Psoas muscle (tissue), 8 donors: Measurements from ENCODE around the gene BTLA. TPM values are rescaled to one million over a fixed set of nuclear protein-coding genes. Genes with fewer than 3 reads are reported as not detected.
"Not testable (repeated sequence)": the region's sequence is repeated elsewhere in the genome, so short reads cannot be mapped to it uniquely, and the experiment has no call there.

ENCODE experiments used
- ATAC-seq, 4 donors: fragments of 200-7000 bp; cut with Tn5 transposase; one replicate each; pipeline ENCODE4 v1.9.1; 2020; ENCODE audit warnings: moderate library complexity in 3 of 4, mild to moderate bottlenecking in 2 of 4
- DNase-seq, 2 donors: peaks; one replicate each; pipeline ENCODE4 v3.0.0-alpha.2; 2020
- H3K27ac ChIP-seq: fragments of 200-600 bp; one replicate; pipeline ENCODE4 v1.8.0; 2022
- H3K27me3 ChIP-seq, 3 donors: fragments of 200-600 bp in 1 of 3; one replicate each; pipeline versions ENCODE4 v1.6.1 to v1.8.0; 2013 to 2022; ENCODE audit warnings: low read length in 2 of 3, mild to moderate bottlenecking in 2 of 3, moderate library complexity in 1 of 3; ENCODE audit not compliant: insufficient read depth in 3 of 3
- H3K36me3 ChIP-seq, 2 donors: fragments of 200-600 bp in 1 of 2; one replicate each; pipeline versions ENCODE4 v1.6.1 to v1.8.0; 2013 to 2022; ENCODE audit warnings: low read depth in 1 of 2, mild to moderate bottlenecking in 1 of 2, moderate library complexity in 1 of 2; ENCODE audit not compliant: insufficient read depth in 1 of 2
- H3K4me1 ChIP-seq: fragments of 200-600 bp; one replicate; pipeline ENCODE4 v1.8.0; 2022
- H3K4me3 ChIP-seq: fragments of 200-600 bp; one replicate; pipeline ENCODE4 v1.8.0; 2022; ENCODE audit warnings: mild to moderate bottlenecking
- H3K9me3 ChIP-seq: fragments of 200-600 bp; one replicate; pipeline ENCODE4 v1.8.0; 2022
- CTCF ChIP-seq: fragments of 200-600 bp; IDR thresholded peaks from one replicate; pipeline ENCODE4 v1.8.0; 2022; ENCODE audit warnings: antibody characterized with exemption
- WGBS, 3 donors: extraction: QIAGEN DNeasy Blood & Tissue Kit; methylation state at CpG; one replicate each; pipeline versions ENCODE4 v1.1.6 to v1.1.7; 2013; 5-methylcytosine and 5-hydroxymethylcytosine counted together
- intact Hi-C, 2 donors: fragments of 100-400 bp; cut with DNase I; formaldehyde crosslinking; loops; one replicate each; pipeline versions ENCODE4 v1.11.0 to v1.14.2; 2022
- polyA plus RNA-seq, 3 donors: library from polyadenylated mRNA; stranded (reverse); fragments of 200-250 nt; gene quantifications; one replicate each; pipeline ENCODE4 v1.2.3, GENCODE V29; 2013
- total RNA-seq, 4 donors: library from RNA; stranded (reverse); fragmentation: NEBNext Ultra II Directional in 2 of 4; extraction: Animal tissue kit (Norgen Biotek cat#: 25700) in 2 of 4; gene quantifications; one replicate each; pipeline versions ENCODE4 v1.2.1 to v1.2.4, GENCODE V29; 2021 to 2023
- donor health status: healthy with polysubstance abuse.
- donor health status: DM: no; HTN: no; CAD: no; lungs with moderate emphysema.
- donor health status: Bipolar disorder and iron deficiency.
- donor health status: healthy.
- donor health status: DM: yes; HTN: yes; CAD: no.
- donor health status: DM: no; HTN: no; CAD: no.
- donor health status: DM: no; HTN: no; CAD: no.
- donor health status: DM: yes; HTN: yes; CAD: no.

The BTLA gene
- total and polyA plus RNA-seq, 7 donors: 0.01 to 0.32 (median 0.13) TPM; not detected in 2

- no peak for DNase-seq
- ATAC-seq: no peak
- no peaks in the 10 kb centered on the region for H3K4me1 ChIP-seq
- no peak overlapping the region for H3K27ac ChIP-seq
- WGBS, 3 donors: 91 to 94% (median 92%) methylated on average over 3 of the region's 3 CpGs
- no peaks in the 10 kb centered on the region for H3K9me3 ChIP-seq
- no peaks in the 10 kb centered on the region for H3K27me3 ChIP-seq
- no peak for TF ChIP-seq CTCF
- peaks cover 19 to 89% of the 10 kb centered on the region in 2 donors for H3K36me3 ChIP-seq
- intact Hi-C loops: loop anchor here (2.0 to 10.0 kb wide), 3 partner anchors 238 to 416 kb away; no protein-coding TSS in a partner anchor
- H3K4me3 ChIP-seq: no peak overlapping the region
These were observed 31.3 kb upstream of the BTLA start for GRCh38 chr3:112530573-112530972.

DNA sequence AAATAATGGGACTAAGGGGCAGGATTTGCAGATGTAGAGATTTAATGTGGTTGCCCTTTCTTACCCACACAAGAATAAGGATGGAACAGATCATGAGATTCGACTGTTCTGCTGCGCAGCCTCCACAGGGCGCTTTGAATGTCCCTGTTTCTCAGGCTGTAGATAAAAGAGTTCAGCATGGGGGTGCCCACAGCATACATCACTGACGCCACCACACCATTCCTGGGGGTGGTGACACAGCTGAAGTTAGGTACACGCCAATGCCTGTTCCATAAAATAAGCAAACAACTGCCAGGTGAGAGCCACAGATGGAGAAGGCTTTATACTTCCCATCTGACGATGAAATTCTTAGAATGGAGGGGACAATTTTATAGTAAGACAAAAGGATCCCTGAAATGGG, 24.9 kb upstream of the BTLA start:
- intact Hi-C loops: loop anchor here in 1 of 2 donors (5.0 kb wide), 1 partner anchor 227 kb away; no protein-coding TSS in a partner anchor
- WGBS, 3 donors: 92 to 95% (median 93%) methylated on average over 6 of the region's 6 CpGs
- not testable (repeated sequence) for ATAC-seq

GRCh38 chr3:112519424-112520001, 20.2 kb upstream of the BTLA start:
- no peak overlapping the region for H3K4me3 ChIP-seq
- TF ChIP-seq CTCF: peak; percentile 57
- no peaks in the 10 kb centered on the region for H3K4me1 ChIP-seq
- intact Hi-C loops: loop anchor here in 1 of 2 donors (5.0 to 10.0 kb wide), 2 partner anchors 195 to 222 kb away; no protein-coding TSS in a partner anchor
- no peak overlapping the region for H3K27ac ChIP-seq
- no peaks in the 10 kb centered on the region for H3K9me3 ChIP-seq
- DNase-seq: no peak
- WGBS, 3 donors: 59 to 87% (median 87%) methylated on average over 2 of the region's 2 CpGs
- no peaks in the 10 kb centered on the region for H3K27me3 ChIP-seq
- ATAC-seq: peak in 1 of 4 donors; percentile 68
- H3K36me3 ChIP-seq: no peaks in the 10 kb centered on the region

More for the DNA sequence above, 24.9 kb upstream of the BTLA start:
- H3K4me1 ChIP-seq, DNase-seq, H3K27ac ChIP-seq, H3K27me3 ChIP-seq, H3K9me3 ChIP-seq, H3K4me3 ChIP-seq: not testable (repeated sequence)
- peaks cover 16 to 31% of the 10 kb centered on the region in 2 donors for H3K36me3 ChIP-seq

GRCh38 chr3:112518970-112519369, 19.7 kb upstream of the BTLA start:
- H3K4me1 ChIP-seq, DNase-seq, H3K9me3 ChIP-seq, H3K4me3 ChIP-seq, ATAC-seq, H3K36me3 ChIP-seq, H3K27me3 ChIP-seq, H3K27ac ChIP-seq: not testable (repeated sequence)
- intact Hi-C loops: loop anchor here in 1 of 2 donors (10.0 kb wide), 1 partner anchor 194 kb away; no protein-coding TSS in a partner anchor
- WGBS, 3 donors: 63 to 73% (median 66%) methylated on average over 3 of the region's 3 CpGs

- intact Hi-C loops: loop anchor here in 1 of 2 donors (10.0 kb wide), 1 partner anchor 190 kb away; no protein-coding TSS in a partner anchor
- ATAC-seq (no peak), DNase-seq (no peak)
- Histone ChIP-seq H3K9me3 (no peaks in the 10 kb centered on the region), H3K36me3 (no peaks in the 10 kb centered on the region), H3K4me3 (no peak overlapping the region), H3K27ac (no peak overlapping the region), H3K27me3 (no peaks in the 10 kb centered on the region), H3K4me1 (no peaks in the 10 kb centered on the region)
- TF ChIP-seq CTCF: no peak
- WGBS, 3 donors: 61 to 71% (median 62%) methylated on average over 2 of the region's 2 CpGs
These were observed 15.4 kb upstream of the BTLA start for GRCh38 chr3:112514527-112515128.
